DND-41 (cell line): ENCODE results near the gene NPC1.

Source experiments
- ATAC-seq: fragments of 200-7000 bp; cut with Tn5 transposase; 3 replicates; pipeline ENCODE4 v1.9.1; 2021; ENCODE audit warnings: low read depth; ENCODE audit not compliant: insufficient read depth
- DNase-seq: peaks from one replicate; pipeline ENCODE4 v3.0.0-alpha.2; 2020
- H2AFZ ChIP-seq: 2 replicates; pipeline ENCODE4 v1.6.0; 2012; ENCODE audit warnings: low read depth, low read length
- H3K27ac ChIP-seq: 2 replicates; pipeline ENCODE4 v1.5.1; 2012; ENCODE audit warnings: low read length, inconsistent platforms
- H3K27me3 ChIP-seq: fragments of 200-600 bp; sonication (generic); 2 replicates; pipeline ENCODE4 v1.6.0; 2012; ENCODE audit warnings: low read length, mild to moderate bottlenecking, inconsistent platforms; ENCODE audit not compliant: insufficient read depth, poor library complexity
- H3K36me3 ChIP-seq: 2 replicates; pipeline ENCODE4 v1.5.1; 2012; ENCODE audit warnings: low read length, inconsistent platforms; ENCODE audit not compliant: insufficient read depth
- H3K4me1 ChIP-seq: 2 replicates; pipeline ENCODE4 v1.5.1; 2012; ENCODE audit warnings: mild to moderate bottlenecking, low read length; ENCODE audit not compliant: insufficient read depth
- H3K4me2 ChIP-seq: 2 replicates; pipeline ENCODE4 v1.6.0; 2012; ENCODE audit warnings: mild to moderate bottlenecking, moderate library complexity, low read length, inconsistent platforms; ENCODE audit not compliant: insufficient read depth
- H3K4me3 ChIP-seq, 2 experiments: fragments of 200-600 bp in 1 of 2; shearing (Covaris generic) in 1 of 2; 2 replicates each; pipeline ENCODE4 v1.5.1; 2012 to 2016; ENCODE audit warnings: inconsistent platforms in 2 of 2, low read length in 2 of 2, mild to moderate bottlenecking in 2 of 2, low read depth in 1 of 2, moderate library complexity in 1 of 2
- H3K79me2 ChIP-seq: 2 replicates; pipeline ENCODE4 v1.6.0; 2012; ENCODE audit warnings: low read length, inconsistent platforms; ENCODE audit not compliant: insufficient read depth
- H3K9ac ChIP-seq: 2 replicates; pipeline ENCODE4 v1.6.0; 2012; ENCODE audit warnings: low read depth, mild to moderate bottlenecking, inconsistent platforms, low read length, moderate library complexity
- H3K9me3 ChIP-seq: 2 replicates; pipeline ENCODE4 v1.5.1; 2012; ENCODE audit warnings: low read length, moderate library complexity, mild to moderate bottlenecking, inconsistent platforms; ENCODE audit not compliant: insufficient read depth, severe bottlenecking
- H4K20me1 ChIP-seq: 2 replicates; pipeline ENCODE4 v1.6.0; 2012; ENCODE audit warnings: low read length; ENCODE audit not compliant: insufficient read depth
- CTCF ChIP-seq: IDR thresholded peaks from 2 replicates; pipeline ENCODE4 v1.5.1; 2012; ENCODE audit warnings: borderline replicate concordance, low read length, moderate library complexity, mild to moderate bottlenecking; ENCODE audit not compliant: poor library complexity, severe bottlenecking; ENCODE audit errors: extremely low read depth
- EZH2 ChIP-seq: IDR thresholded peaks from 3 replicates; pipeline ENCODE4 v1.6.1; 2012; ENCODE audit warnings: borderline replicate concordance, low read depth, mild to moderate bottlenecking, moderate library complexity, low read length, inconsistent platforms; ENCODE audit not compliant: severe bottlenecking

Gene NPC1

GRCh38 chr18:23506393-23506792, 79.9 kb downstream of the NPC1 start:
- TF ChIP-seq EZH2 (no peak), CTCF (no peak)
- H2AFZ ChIP-seq: no peak overlapping the region
- H3K4me3 ChIP-seq: no peak overlapping the region
- H3K4me2 ChIP-seq: 0 out of 2 replicates have a peak overlapping the region, but pooled peaks have one; percentile 24
- peaks cover 39% of the 10 kb centered on the region for H3K4me1 ChIP-seq
- no peak overlapping the region for H3K27ac ChIP-seq
- peaks cover 42% of the 10 kb centered on the region for H3K79me2 ChIP-seq
- ATAC-seq: no peak
- peaks cover 52% of the 10 kb centered on the region for H3K36me3 ChIP-seq
- H3K9ac ChIP-seq: no peak overlapping the region
- DNase-seq: no peak
- peaks cover 9% of the 10 kb centered on the region; the same call in 1 of the 2 replicates for H4K20me1 ChIP-seq
- no peaks in the 10 kb centered on the region for H3K9me3 ChIP-seq
- no peaks in the 10 kb centered on the region for H3K27me3 ChIP-seq

GRCh38 chr18:23504720-23505119, 81.6 kb downstream of the NPC1 start:
- H3K9me3 ChIP-seq: no peaks in the 10 kb centered on the region
- DNase-seq (no peak), ATAC-seq (no peak)
- H3K79me2 ChIP-seq: peaks cover 42% of the 10 kb centered on the region
- H2AFZ ChIP-seq: no peak overlapping the region
- H4K20me1 ChIP-seq: peaks cover 9% of the 10 kb centered on the region; the same call in 1 of the 2 replicates
- peak overlapping the region; percentile 82 to 83; a peak in 3 of 4 replicates for H3K4me3 ChIP-seq
- H3K4me2 ChIP-seq: peak overlapping the region; percentile 90
- H3K9ac ChIP-seq: peak overlapping the region; percentile 95; the same call in 1 of the 2 replicates
- peaks cover 37% of the 10 kb centered on the region for H3K36me3 ChIP-seq
- peaks cover 39% of the 10 kb centered on the region for H3K4me1 ChIP-seq
- H3K27ac ChIP-seq: no peak overlapping the region
- TF ChIP-seq CTCF: no peak
- TF ChIP-seq EZH2: no peak
- H3K27me3 ChIP-seq: no peaks in the 10 kb centered on the region

GRCh38 chr18:23503963-23504344, 82.4 kb downstream of the NPC1 start:
- H3K79me2 ChIP-seq: peaks cover 42% of the 10 kb centered on the region
- H3K4me2 ChIP-seq: peak overlapping the region; percentile 90
- peak overlapping the region; percentile 95 for H3K9ac ChIP-seq
- no peak for TF ChIP-seq EZH2
- no peak for TF ChIP-seq CTCF
- H3K36me3 ChIP-seq: peaks cover 33% of the 10 kb centered on the region
- no peaks in the 10 kb centered on the region for H3K9me3 ChIP-seq
- H3K27ac ChIP-seq: peak overlapping the region; percentile 62
- no peaks in the 10 kb centered on the region for H3K27me3 ChIP-seq
- H2AFZ ChIP-seq: peak overlapping the region; percentile 78
- DNase-seq (no peak), ATAC-seq (no peak)
- peaks cover 9% of the 10 kb centered on the region; the same call in 1 of the 2 replicates for H4K20me1 ChIP-seq
- H3K4me3 ChIP-seq: peak overlapping the region; percentile 82 to 83
- peaks cover 42% of the 10 kb centered on the region for H3K4me1 ChIP-seq
